Measurements from ENCODE around the gene CDH13.

DNA sequence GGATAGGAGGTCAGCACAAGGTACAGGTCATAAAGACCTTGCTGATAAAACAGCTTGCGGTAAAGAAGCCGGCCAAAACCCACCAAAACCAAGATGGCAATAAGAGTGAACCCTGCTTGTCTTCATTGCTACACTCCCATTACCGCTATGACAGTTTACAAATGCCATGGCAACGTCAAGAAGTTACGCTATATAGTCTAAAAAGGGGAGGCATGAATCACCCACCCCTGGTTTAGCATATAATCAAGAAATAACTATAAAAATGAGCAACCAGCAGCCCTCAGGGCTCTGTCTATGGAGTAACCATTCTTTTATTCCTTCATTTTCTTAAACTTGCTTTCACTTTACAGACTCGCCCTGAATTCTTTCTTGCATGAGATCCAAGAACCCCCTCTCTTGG, 1180.0 kb downstream of the CDH13 start:
- TF ChIP-seq POLR2A (IDR thresholded peaks at IDR 0.05) (no peak), POLR2AphosphoS5 (IDR thresholded peaks at IDR 0.05) (no peak)
- TF ChIP-seq, protein P1, sequence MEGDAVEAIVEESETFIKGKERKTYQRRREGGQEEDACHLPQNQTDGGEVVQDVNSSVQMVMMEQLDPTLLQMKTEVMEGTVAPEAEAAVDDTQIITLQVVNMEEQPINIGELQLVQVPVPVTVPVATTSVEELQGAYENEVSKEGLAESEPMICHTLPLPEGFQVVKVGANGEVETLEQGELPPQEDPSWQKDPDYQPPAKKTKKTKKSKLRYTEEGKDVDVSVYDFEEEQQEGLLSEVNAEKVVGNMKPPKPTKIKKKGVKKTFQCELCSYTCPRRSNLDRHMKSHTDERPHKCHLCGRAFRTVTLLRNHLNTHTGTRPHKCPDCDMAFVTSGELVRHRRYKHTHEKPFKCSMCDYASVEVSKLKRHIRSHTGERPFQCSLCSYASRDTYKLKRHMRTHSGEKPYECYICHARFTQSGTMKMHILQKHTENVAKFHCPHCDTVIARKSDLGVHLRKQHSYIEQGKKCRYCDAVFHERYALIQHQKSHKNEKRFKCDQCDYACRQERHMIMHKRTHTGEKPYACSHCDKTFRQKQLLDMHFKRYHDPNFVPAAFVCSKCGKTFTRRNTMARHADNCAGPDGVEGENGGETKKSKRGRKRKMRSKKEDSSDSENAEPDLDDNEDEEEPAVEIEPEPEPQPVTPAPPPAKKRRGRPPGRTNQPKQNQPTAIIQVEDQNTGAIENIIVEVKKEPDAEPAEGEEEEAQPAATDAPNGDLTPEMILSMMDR (IDR thresholded peaks at IDR 0.05) = no peak
